HG02623 (cell line): ENCODE results near the gene GARNL3.

ENCODE experiments used
- ATAC-seq: cut with Tn5 transposase; IDR thresholded peaks from one replicate; pipeline ENCODE4 v1.9.1; 2021; ENCODE audit warnings: moderate library complexity; ENCODE audit not compliant: unreplicated experiment

The GARNL3 gene

DNA sequence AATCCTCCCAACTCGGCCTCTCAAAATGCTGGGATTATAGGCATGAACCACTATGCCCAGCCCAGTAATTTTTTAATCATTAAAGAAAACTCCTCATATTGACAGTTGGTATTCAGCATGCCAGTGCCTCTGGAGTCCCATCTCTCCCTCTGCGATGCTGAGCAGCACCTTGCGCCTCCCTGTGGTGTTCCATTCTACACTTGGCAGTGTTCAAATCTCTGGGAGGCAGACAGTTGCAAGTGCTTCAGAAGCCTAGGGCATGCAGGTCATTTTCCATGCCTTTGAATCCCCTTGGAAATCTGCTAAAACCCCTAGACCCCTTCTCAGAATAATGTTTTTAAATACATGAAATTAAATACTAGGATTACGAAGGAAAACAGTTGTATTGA is 41.3 kb downstream of the GARNL3 start:
- no peak for ATAC-seq

DNA sequence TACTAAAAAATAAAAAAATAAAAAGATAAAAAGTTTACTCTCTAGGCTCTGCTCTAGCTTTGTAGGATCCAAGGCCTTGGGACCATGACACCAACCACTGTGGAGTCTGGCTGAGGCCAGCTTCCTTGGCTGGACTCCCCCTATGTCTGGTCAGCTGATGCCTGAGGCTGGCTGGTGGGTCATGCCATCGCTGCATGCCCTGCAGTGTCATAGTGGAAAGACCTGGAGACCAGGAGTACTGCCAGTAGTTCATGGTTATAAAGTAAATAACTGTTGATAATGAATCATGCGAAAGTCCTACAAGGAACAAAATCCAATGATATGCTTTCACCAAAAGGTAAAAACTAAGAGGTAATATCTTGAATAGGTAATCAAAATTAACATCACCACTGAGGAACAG is 43.2 kb downstream of the GARNL3 start:
- ATAC-seq = no peak

GRCh38 chr9:127308652-127309434 is 44.3 kb downstream of the GARNL3 start:
- ATAC-seq = no peak

DNA sequence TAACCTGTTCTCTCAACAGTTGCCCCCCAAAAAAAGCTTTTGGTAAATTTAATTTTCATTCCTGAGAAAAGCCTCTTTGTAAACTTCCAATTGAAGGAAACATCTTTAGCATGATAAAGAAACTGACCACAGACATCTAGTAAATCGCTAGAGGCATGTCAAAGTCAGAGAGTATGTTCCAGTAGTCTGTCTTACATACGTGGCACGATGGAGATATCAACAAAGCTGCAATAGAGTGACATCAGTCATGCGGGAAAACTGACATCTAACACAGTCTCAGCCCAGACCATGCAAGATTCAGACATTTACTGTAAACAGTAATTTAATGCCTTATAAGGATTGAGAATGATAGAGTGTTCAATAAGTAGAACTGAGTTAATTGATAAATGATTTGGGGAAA is 45.1 kb downstream of the GARNL3 start:
- no peak for ATAC-seq

DNA sequence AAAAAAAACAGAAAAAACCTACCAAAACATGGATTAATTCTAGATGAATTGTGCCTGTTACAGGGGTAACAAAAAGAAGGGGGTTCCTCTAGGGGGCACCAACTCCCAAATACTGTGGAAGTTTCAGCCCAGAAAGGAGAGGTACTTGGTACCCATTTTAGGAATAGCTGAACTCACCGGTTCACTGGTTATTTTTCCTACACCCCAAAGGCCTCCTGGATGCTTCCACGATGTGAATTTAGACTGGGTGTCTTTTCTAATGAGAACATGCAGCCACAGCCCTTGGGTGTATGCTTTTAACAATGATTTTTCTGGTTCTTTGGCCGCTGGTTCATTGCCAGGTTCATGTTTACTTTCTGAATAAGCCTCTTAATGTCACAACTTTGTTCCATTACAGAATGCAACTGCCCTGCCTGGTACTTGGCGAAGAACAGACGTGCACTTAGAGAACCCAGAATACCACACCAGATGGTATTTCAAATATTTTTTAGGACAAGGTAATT is 46.7 kb downstream of the GARNL3 start:
- ATAC-seq = no peak

- ATAC-seq = no peak
Measured at GRCh38 chr9:127313042-127313560, 48.5 kb downstream of the GARNL3 start.

DNA sequence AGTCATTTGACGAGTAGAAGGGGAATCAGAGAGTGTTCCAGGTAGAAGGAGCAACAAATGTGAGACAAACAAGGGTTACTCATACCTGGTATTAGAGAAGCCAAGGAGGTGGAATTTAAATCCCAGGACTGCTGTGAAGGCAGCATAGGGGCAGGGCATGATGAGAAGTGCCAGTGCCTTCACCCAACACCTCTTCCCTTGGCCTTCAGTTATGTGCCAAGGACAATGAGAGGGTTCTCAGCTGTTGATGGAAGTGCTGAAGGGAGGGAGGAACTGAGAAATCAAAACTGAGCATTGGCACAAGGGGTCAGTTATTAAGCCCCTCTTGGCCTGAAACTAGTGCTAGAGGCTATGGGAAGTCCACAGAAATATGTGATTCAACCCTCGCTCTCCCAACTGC is 50.3 kb downstream of the GARNL3 start:
- no peak for ATAC-seq

DNA sequence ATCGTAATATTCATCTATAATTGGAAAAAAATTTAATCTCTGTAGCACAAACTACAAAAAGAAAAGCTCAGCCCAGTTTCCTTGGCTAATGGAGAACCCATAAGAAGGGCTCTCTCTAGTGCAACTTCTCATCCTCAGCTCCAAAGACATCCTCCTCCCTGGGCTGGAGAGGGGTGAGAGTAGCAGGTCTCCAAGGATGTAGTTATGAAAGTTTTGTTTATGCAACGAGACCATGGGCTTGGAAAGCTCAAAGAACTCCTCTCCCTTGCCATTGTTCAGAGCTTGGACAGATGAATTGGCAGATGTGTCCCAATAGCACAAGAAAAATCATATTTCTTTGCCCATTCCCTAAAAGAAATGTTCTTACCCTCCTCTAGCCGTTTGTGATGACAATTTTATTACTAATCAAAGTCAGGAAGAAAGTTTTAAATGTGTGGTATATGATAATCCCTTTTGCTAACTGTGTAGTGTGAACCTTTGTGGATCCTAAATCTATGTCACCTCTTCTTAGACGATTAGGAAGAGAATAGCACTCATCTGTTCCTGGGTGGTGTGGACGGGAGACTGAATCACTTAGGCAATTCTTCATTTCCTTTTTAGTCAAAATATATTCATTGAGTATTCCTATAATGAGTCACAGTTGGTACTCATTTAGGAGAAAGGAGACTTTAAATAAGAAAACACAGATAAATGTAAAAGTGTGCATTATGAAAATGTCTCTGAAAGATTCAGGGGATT is 52.2 kb downstream of the GARNL3 start:
- no peak for ATAC-seq

GRCh38 chr9:127318651-127319167 is 54.1 kb downstream of the GARNL3 start:
- ATAC-seq = no peak

GRCh38 chr9:127319366-127320114 is 55.0 kb downstream of the GARNL3 start:
- no peak for ATAC-seq

DNA sequence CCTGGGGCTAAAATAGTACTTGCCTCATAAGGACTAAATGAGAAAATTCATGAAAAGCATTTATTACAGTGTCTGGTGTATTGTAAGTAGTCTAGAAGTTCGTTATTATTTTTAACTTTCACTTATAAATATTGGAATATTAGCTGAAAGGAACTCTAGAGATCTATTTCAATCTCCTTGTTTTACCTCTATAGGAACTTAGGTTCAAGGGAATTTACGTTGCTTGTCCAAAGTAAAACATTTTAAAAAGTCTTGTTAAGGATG is 55.5 kb downstream of the GARNL3 start:
- no peak for ATAC-seq

GRCh38 chr9:127323393-127323792 is 58.8 kb downstream of the GARNL3 start:
- ATAC-seq = no peak

GRCh38 chr9:127330501-127330900 is 65.9 kb downstream of the GARNL3 start:
- no peak for ATAC-seq

DNA sequence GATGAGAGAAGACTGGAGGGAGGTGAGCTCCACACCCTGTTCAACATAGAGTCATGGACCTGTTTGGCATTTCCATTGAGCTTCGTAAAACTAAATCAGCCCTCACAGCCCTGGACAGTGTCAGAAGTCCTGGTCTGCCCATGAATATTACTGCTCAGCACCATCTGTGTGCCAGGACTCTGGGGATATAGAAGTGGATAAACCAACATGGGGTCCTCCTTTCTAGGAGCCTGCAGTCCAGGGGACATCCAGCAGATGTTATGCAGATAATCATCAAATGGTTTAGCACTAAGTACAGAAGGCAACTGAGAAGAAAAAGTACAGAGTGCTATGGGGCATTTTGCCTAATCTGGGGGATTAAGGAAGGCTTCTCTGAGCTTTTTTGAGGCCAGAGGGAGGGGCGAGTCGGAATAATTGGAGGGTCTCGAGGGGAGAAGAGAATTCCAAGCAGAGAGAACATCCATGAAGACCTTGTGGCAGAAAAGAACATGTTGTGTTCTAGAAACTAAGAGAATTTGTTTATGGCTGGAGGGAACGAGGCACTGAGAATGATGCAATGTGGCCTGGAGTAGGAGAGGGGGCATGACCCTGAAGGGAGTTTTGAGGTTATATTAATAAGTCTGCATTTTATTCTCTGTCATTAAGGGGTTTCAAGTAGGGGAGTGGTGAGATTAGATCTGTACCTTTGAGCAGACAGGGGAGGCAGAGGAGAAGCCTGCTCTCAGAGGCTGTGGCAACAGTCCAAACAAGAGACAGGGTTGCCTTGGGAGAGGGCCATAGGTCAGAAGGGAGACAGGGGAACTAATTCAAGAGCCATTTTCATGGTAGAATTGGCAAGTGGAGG is 68.9 kb downstream of the GARNL3 start:
- no peak for ATAC-seq

DNA sequence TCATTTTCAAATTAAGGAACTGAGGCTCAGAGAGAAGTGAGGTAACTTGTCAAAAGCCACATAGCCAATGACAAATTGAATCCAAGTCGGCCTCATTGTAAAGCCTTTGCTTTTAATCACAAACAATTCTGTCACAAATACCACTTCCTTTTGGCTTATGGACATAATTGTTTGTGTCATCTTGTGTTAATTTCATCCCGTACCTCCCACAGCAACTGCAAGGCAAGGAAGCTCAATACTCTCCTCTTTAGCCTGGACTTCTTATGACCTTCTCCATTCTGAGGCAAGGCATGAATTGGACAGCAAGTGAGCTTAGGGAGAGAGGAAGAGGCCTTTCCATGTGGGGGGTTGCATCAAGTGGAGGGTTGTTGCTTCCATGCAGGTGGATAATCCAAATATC is 70.2 kb downstream of the GARNL3 start:
- no peak for ATAC-seq

DNA sequence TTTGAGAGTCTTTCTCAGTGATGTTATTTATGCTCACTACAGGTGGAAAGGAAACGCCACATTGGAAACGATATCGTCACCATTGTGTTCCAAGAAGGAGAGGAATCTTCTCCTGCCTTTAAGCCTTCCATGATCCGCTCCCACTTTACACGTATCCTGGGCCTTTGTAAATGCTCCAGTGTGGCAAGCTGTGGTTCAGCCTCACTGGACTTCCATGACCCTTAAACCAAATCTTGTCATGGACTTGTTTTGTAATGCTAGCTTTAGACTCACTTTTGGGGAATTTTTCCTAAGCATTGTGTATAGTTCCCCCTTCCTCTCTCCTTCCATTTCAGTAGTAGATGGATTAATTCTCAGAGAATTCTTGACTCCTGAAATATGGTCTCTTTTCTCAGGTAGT is 71.5 kb downstream of the GARNL3 start:
- ATAC-seq = no peak

GRCh38 chr9:127336506-127337352 is 72.2 kb downstream of the GARNL3 start:
- ATAC-seq = no peak

- ATAC-seq = no peak
Measured at GRCh38 chr9:127340721-127341120, 76.1 kb downstream of the GARNL3 start.

DNA sequence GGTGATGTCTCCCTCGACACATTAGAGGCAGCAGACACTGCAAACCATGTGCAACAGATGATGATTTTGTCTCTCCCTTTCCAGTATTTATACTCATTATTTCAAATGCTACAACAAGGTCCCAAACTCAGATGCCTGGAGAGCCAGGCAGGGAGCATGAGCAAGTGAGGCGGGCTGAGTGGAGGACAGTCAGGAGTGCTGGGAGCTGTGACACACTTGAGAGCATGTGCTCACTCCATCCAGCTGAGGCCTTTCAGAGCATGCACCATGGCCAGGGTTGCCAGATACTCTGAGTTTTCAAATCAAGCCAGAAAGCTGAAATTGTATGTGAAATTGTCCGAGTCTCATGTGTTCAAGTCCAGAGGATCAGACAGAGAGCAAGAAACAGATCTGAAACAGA is 76.6 kb downstream of the GARNL3 start:
- ATAC-seq = no peak
